IMR-90 (cell line): ENCODE results near the gene SV2A. TPM values are rescaled to one million over a fixed set of nuclear protein-coding genes. Genes with fewer than 3 reads are reported as not detected.

ENCODE experiments used
- ATAC-seq: fragments of 200-7000 bp; cut with Tn5 transposase; 2 replicates; pipeline ENCODE4 v1.9.1; 2020; ENCODE audit warnings: low read depth, mild to moderate bottlenecking, moderate library complexity
- BruUV-seq: library from RNA; stranded (reverse); fragments of 400-500 nt; replicated peaks from 2 replicates; lab custom pipeline; 2021; lab: Mats Ljungman, UMichigan
- CTCF ChIA-PET: fragments of 300-600 bp; formaldehyde crosslinking; extraction: SDS; loops from one replicate; lab custom pipeline; 2021; ENCODE audit warnings: antibody characterized with exemption; lab: Yijun Ruan, JAX
- POLR2A ChIA-PET: fragments of 300-600 bp; sonication (Branson Sonifier 250); formaldehyde crosslinking; loops from one replicate; lab custom pipeline; 2022; ENCODE audit warnings: antibody characterized with exemption; ENCODE audit not compliant: unreplicated experiment; lab: Charles Lee
- DNase-seq: peaks from one replicate; pipeline ENCODE4 v3.0.0; 2013
- H2AFZ ChIP-seq: replicated peaks from 2 replicates; pipeline ENCODE3; 2013; ENCODE audit warnings: low read length, mild to moderate bottlenecking; ENCODE audit not compliant: poor library complexity
- H2AK5ac ChIP-seq: 2 replicates; pipeline ENCODE4 v1.6.1; 2013; ENCODE audit warnings: low read depth, low read length, inconsistent platforms
- H2AK9ac ChIP-seq: replicated peaks from 2 replicates; pipeline ENCODE3; 2013; ENCODE audit warnings: mild to moderate bottlenecking, low read depth, low read length, moderate library complexity; ENCODE audit not compliant: poor library complexity
- H2BK120ac ChIP-seq: 2 replicates; pipeline ENCODE4 v1.6.1; 2013; ENCODE audit warnings: low read depth, low read length, inconsistent platforms
- H2BK15ac ChIP-seq: 3 replicates; pipeline ENCODE4 v1.6.1; 2013; ENCODE audit warnings: low read depth, low read length, inconsistent platforms
- H2BK20ac ChIP-seq: 2 replicates; pipeline ENCODE4 v1.6.1; 2013; ENCODE audit warnings: low read depth, mild to moderate bottlenecking, inconsistent platforms, low read length, moderate library complexity
- H2BK5ac ChIP-seq: 2 replicates; pipeline ENCODE4 v1.6.1; 2013; ENCODE audit warnings: mild to moderate bottlenecking, low read depth, low read length, inconsistent platforms; ENCODE audit not compliant: poor library complexity, severe bottlenecking
- H3K14ac ChIP-seq: replicated peaks from 2 replicates; pipeline ENCODE4 v1.6.1; 2013; ENCODE audit warnings: low read depth, low read length, inconsistent platforms
- H3K18ac ChIP-seq: 2 replicates; pipeline ENCODE4 v1.6.1; 2013; ENCODE audit warnings: low read depth, low read length, control low read depth
- H3K23ac ChIP-seq: 2 replicates; pipeline ENCODE4 v1.6.1; 2013; ENCODE audit warnings: low read depth, low read length, inconsistent platforms
- H3K27ac ChIP-seq: 2 replicates; pipeline ENCODE4 v1.5.1; 2013; ENCODE audit warnings: mild to moderate bottlenecking, control low read depth, low read length; ENCODE audit not compliant: insufficient read depth
- H3K27me3 ChIP-seq: 2 replicates; pipeline ENCODE4 v1.6.1; 2013; ENCODE audit warnings: low read length; ENCODE audit not compliant: control insufficient read depth, insufficient read depth
- H3K36me3 ChIP-seq: 2 replicates; pipeline ENCODE4 v1.6.1; 2013; ENCODE audit warnings: low read length, mixed read lengths; ENCODE audit not compliant: control insufficient read depth, insufficient read depth
- H3K4ac ChIP-seq: 2 replicates; pipeline ENCODE4 v1.6.1; 2013; ENCODE audit warnings: low read depth, low read length, inconsistent platforms
- H3K4me1 ChIP-seq: 2 replicates; pipeline ENCODE4 v1.6.1; 2013; ENCODE audit warnings: low read length, mixed read lengths; ENCODE audit not compliant: control insufficient read depth, insufficient read depth
- H3K4me2 ChIP-seq: 2 replicates; pipeline ENCODE4 v1.6.1; 2013; ENCODE audit warnings: low read depth, mild to moderate bottlenecking, control low read depth, low read length, moderate library complexity
- H3K4me3 ChIP-seq: 2 replicates; pipeline ENCODE4 v1.5.1; 2013; ENCODE audit warnings: low read depth, mild to moderate bottlenecking, control low read depth, low read length, moderate library complexity; ENCODE audit not compliant: insufficient read depth
- H3K56ac ChIP-seq: 2 replicates; pipeline ENCODE4 v1.6.1; 2013; ENCODE audit warnings: low read length, inconsistent platforms; ENCODE audit not compliant: insufficient read depth; ENCODE audit errors: extremely low read depth
- H3K79me1 ChIP-seq, 2 experiments: 2 replicates each; pipeline ENCODE4 v1.6.1; 2013; ENCODE audit warnings: low read length in 2 of 2, inconsistent platforms in 1 of 2, low read depth in 1 of 2
- H3K9ac ChIP-seq: 2 replicates; pipeline ENCODE4 v1.6.1; 2013; ENCODE audit warnings: low read depth, low read length, control low read depth
- H3K9me1 ChIP-seq: 2 replicates; pipeline ENCODE4 v1.6.1; 2013; ENCODE audit warnings: low read length, inconsistent platforms; ENCODE audit not compliant: insufficient read depth
- H3K9me3 ChIP-seq: 2 replicates; pipeline ENCODE4 v1.6.1; 2013; ENCODE audit warnings: low read length; ENCODE audit not compliant: control insufficient read depth, insufficient read depth
- H4K20me1 ChIP-seq: 2 replicates; pipeline ENCODE4 v1.6.1; 2013; ENCODE audit warnings: low read length, inconsistent platforms; ENCODE audit not compliant: insufficient read depth
- H4K5ac ChIP-seq: 2 replicates; pipeline ENCODE4 v1.6.1; 2013; ENCODE audit warnings: mild to moderate bottlenecking, low read depth, low read length, control low read depth
- H4K8ac ChIP-seq, 2 experiments: 2 replicates each; pipeline ENCODE4 v1.6.1; 2013; ENCODE audit warnings: low read depth in 2 of 2, low read length in 2 of 2, control low read depth in 1 of 2, inconsistent platforms in 1 of 2
- H4K91ac ChIP-seq: 2 replicates; pipeline ENCODE4 v1.6.1; 2013; ENCODE audit warnings: low read depth, low read length, inconsistent platforms; ENCODE audit not compliant: insufficient read depth
- BHLHE40 ChIP-seq: fragments of 150-350 bp; IDR thresholded peaks from 2 replicates; pipeline ENCODE4 v1.6.1; 2016; ENCODE audit warnings: mild to moderate bottlenecking, low read depth, low read length
- CHD1 ChIP-seq: IDR thresholded peaks from 2 replicates; pipeline ENCODE4 v1.6.1; 2012; ENCODE audit warnings: low read depth, low read length, improper control_type of control experiment
- CTCF ChIP-seq: conservative IDR thresholded peaks from 2 replicates; pipeline ENCODE4 v1.5.1; 2012; ENCODE audit warnings: mild to moderate bottlenecking, low read depth, low read length, improper control_type of control experiment
- ELK1 ChIP-seq: fragments of 150-350 bp; IDR thresholded peaks from 2 replicates; pipeline ENCODE4 v1.6.1; 2016; ENCODE audit warnings: low read depth, mild to moderate bottlenecking, low read length, moderate library complexity, borderline replicate concordance
- FOS ChIP-seq: fragments of 150-350 bp; IDR thresholded peaks from 2 replicates; pipeline ENCODE4 v1.6.1; 2016; ENCODE audit warnings: low read depth, low read length
- MAFK ChIP-seq: IDR thresholded peaks from 2 replicates; pipeline ENCODE4 v1.6.1; 2012; ENCODE audit warnings: low read depth, low read length, improper control_type of control experiment
- MAZ ChIP-seq: IDR thresholded peaks from 2 replicates; pipeline ENCODE4 v1.6.1; 2012; ENCODE audit warnings: low read depth, mild to moderate bottlenecking, low read length, improper control_type of control experiment, moderate library complexity, borderline replicate concordance
- MXI1 ChIP-seq: IDR thresholded peaks from 2 replicates; pipeline ENCODE4 v1.6.1; 2012; ENCODE audit warnings: low read depth, mild to moderate bottlenecking, low read length, moderate library complexity, borderline replicate concordance
- POLR2A ChIP-seq: IDR thresholded peaks from 2 replicates; pipeline ENCODE4 v1.6.1; 2012; ENCODE audit warnings: mild to moderate bottlenecking, low read depth, low read length
- RAD21 ChIP-seq: IDR thresholded peaks from 2 replicates; pipeline ENCODE4 v1.6.1; 2012; ENCODE audit warnings: low read length, improper control_type of control experiment
- RCOR1 ChIP-seq: IDR thresholded peaks from 2 replicates; pipeline ENCODE4 v1.6.1; 2012; ENCODE audit warnings: mild to moderate bottlenecking, low read length, improper control_type of control experiment; ENCODE audit not compliant: insufficient replicate concordance
- RFX5 ChIP-seq: IDR thresholded peaks from 2 replicates; pipeline ENCODE4 v1.8.0; 2012; ENCODE audit warnings: low read depth, mild to moderate bottlenecking, low read length, moderate library complexity
- WGBS, 2 experiments: methylation state at CpG; one replicate each; pipeline versions ENCODE4 v1.1.5 to v1.1.7; 2013; ENCODE audit warnings: missing lambda C conversion rate in 2 of 2; ENCODE audit not compliant: insufficient read length in 1 of 2; ENCODE audit errors: extremely low coverage in 2 of 2; 5-methylcytosine and 5-hydroxymethylcytosine counted together
- dilution Hi-C: fragments of 300-500 bp; cut with HindIII; formaldehyde crosslinking; loops from one replicate; pipeline ENCODE4 v1.14.3; 2018; ENCODE audit warnings: low sequenced_read_pairs; ENCODE audit not compliant: unreplicated experiment
- in situ Hi-C: fragments of 300-500 bp; cut with MboI; formaldehyde crosslinking; loops from 3 replicates; pipeline ENCODE4 v1.14.3; 2019; ENCODE audit warnings: low sequenced_read_pairs, inconsistent platforms, mixed read lengths
- intact Hi-C: fragments of 100-400 bp; cut with micrococcal nuclease; formaldehyde crosslinking; loops from 2 replicates; pipeline ENCODE4 v1.10.0; 2022
- polyA plus RNA-seq, 3 experiments: library from polyadenylated mRNA; depleted of rRNA; stranded (reverse); fragments of >200 nt; gene quantifications; 2 replicates each; pipeline ENCODE4 v1.2.3, GENCODE V29; 2012; ENCODE audit warnings: low replicate concordance in 1 of 3
- total RNA-seq: library from RNA; depleted of rRNA; stranded (reverse); fragments of >200 nt; gene quantifications from 2 replicates; pipeline ENCODE4 v1.2.3, GENCODE V29; 2012

Gene SV2A
- total and polyA plus RNA-seq, 2 of the 4 experiments (the other 2 are of a cell fraction), result 15.4 to 19.6 TPM

GRCh38 chr1:149899460-149900284 lies 18.0 kb downstream of the SV2A start, which contains the start of gene BOLA1 (continued):
- TF ChIP-seq ELK1 (no peak), FOS (no peak), CHD1 (no peak)

- Histone ChIP-seq H2AK5ac (no peak overlapping the region), H3K18ac (no peak overlapping the region), H2AK9ac (no peak overlapping the region), H2AFZ (no peak overlapping the region), H2BK20ac (no peak overlapping the region), H3K27ac (no peak overlapping the region), H4K20me1 (no peaks in the 10 kb centered on the region), H3K4ac (no peak overlapping the region), H4K8ac (no peak overlapping the region), H3K4me3 (no peak overlapping the region), H3K4me2 (no peak overlapping the region), H3K9me1 (peaks cover 11% of the 10 kb centered on the region; the same call in 1 of the 2 replicates), H2BK15ac (no peak overlapping the region), H3K79me1 (peaks cover 0 to 10% of the 10 kb centered on the region in 2 experiments; a peak in 3 of 4 replicates), H4K91ac (no peak overlapping the region), H3K23ac (no peak overlapping the region), H2BK5ac (no peak overlapping the region), H3K36me3 (no peaks in the 10 kb centered on the region), H4K5ac (no peak overlapping the region), H3K9ac (no peak overlapping the region), H3K14ac (no peak overlapping the region), H3K4me1 (peaks cover 4% of the 10 kb centered on the region), H3K27me3 (no peaks in the 10 kb centered on the region), H3K56ac (no peak overlapping the region), H2BK120ac (no peak overlapping the region), H3K9me3 (peaks cover 2% of the 10 kb centered on the region; the same call in 1 of the 2 replicates)
- BruUV-seq, result no TSS peak
- intact Hi-C loops (loop anchor here (5.0 kb wide), 1 partner anchor 156 kb away; no protein-coding TSS in a partner anchor), in situ Hi-C loops (loop anchor here (10.0 kb wide), 1 partner anchor 158 kb away; no protein-coding TSS in a partner anchor), dilution Hi-C loops (no loop called here)
- ATAC-seq (no peak), DNase-seq (no peak)
- CTCF ChIA-PET, result no interaction called here
- POLR2A ChIA-PET, result no interaction called here
- WGBS, 2 experiments, result no CpG with 5 or more reads among the region's 4 CpGs
- TF ChIP-seq RCOR1 (no peak), RAD21 (no peak), BHLHE40 (no peak), MAZ (no peak), CHD1 (no peak), CTCF (no peak), RFX5 (no peak), ELK1 (no peak), POLR2A (no peak), MXI1 (no peak), MAFK (no peak)
These were observed 21.1 kb downstream of the SV2A start for GRCh38 chr1:149896575-149896974.
